ENCODE measurements around the gene TMEM54. TPM values are rescaled to one million over a fixed set of nuclear protein-coding genes. Genes with fewer than 3 reads are reported as not detected.

Gene TMEM54
- 31.3 to 45.3 TPM (median 39.4 TPM) in 5 replicates for total RNA-seq (2022; extraction: Qiagen RNA extraction; ENCODE audit: low read depth)

GRCh38 chr1:32900956-32901822 is at the start of gene TMEM54:
TMEM54 (minus strand) TSS chr1:32901389; CDS start chr1:32901238, 151 bp downstream.

GRCh38 chr1:32886004-32886827 is 15.0 kb downstream of the TMEM54 start, which contains the start of gene HPCA:
HPCA (plus strand) TSS chr1:32886491; CDS start chr1:32888899, 2,408 bp downstream.

GRCh38 chr1:32870615-32871363 is 30.4 kb downstream of the TMEM54 start, which contains the start of gene FNDC5:
FNDC5 (minus strand) TSS chr1:32870912.

Other genes with a start within 250 kb of the TMEM54 start
- gene SYNC, start 198.6 kb downstream of the TMEM54 start, total RNA-seq (2022; extraction: Qiagen RNA extraction; ENCODE audit: low read depth), result 10.4 to 17.7 TPM (median 14.8 TPM) in 5 replicates
- gene YARS1, start 84.0 kb downstream of the TMEM54 start, total RNA-seq (2022; extraction: Qiagen RNA extraction; ENCODE audit: low read depth), result 60.7 to 89.3 TPM (median 67.5 TPM) in 5 replicates
- 11.3 to 17.0 TPM (median 15.7 TPM) in 5 replicates for gene S100PBP, start 83.7 kb downstream of the TMEM54 start, total RNA-seq (2022; extraction: Qiagen RNA extraction; ENCODE audit: low read depth)
- 0.32 to 0.74 TPM (median 0.62 TPM) in 5 replicates for gene FNDC5, start 30.5 kb downstream of the TMEM54 start, total RNA-seq (2022; extraction: Qiagen RNA extraction; ENCODE audit: low read depth)
- gene HPCA, start 14.9 kb downstream of the TMEM54 start, total RNA-seq (2022; extraction: Qiagen RNA extraction; ENCODE audit: low read depth), result 0.14 to 0.66 TPM (median 0.38 TPM) in 5 replicates
- gene RNF19B, start 63.4 kb upstream of the TMEM54 start, total RNA-seq (2022; extraction: Qiagen RNA extraction; ENCODE audit: low read depth), result 20.2 to 23.7 TPM (median 22.1 TPM) in 5 replicates
- 142 to 159 TPM (median 153 TPM) in 5 replicates for gene AK2, start 135.5 kb upstream of the TMEM54 start, total RNA-seq (2022; extraction: Qiagen RNA extraction; ENCODE audit: low read depth)
- gene AZIN2, start 179.8 kb upstream of the TMEM54 start, total RNA-seq (2022; extraction: Qiagen RNA extraction; ENCODE audit: low read depth), result 0.62 to 1.1 TPM (median 1.0 TPM) in 5 replicates

All from A549 treated with GW870086 at 1 μM for 4 hours (cell line).